Measurements from ENCODE around the gene ADA. TPM values are rescaled to one million over a fixed set of nuclear protein-coding genes. Genes with fewer than 3 reads are reported as not detected.

The ADA gene
- total RNA-seq, 2 donors from 2014 or later = 12.8 to 15.9 TPM

DNA sequence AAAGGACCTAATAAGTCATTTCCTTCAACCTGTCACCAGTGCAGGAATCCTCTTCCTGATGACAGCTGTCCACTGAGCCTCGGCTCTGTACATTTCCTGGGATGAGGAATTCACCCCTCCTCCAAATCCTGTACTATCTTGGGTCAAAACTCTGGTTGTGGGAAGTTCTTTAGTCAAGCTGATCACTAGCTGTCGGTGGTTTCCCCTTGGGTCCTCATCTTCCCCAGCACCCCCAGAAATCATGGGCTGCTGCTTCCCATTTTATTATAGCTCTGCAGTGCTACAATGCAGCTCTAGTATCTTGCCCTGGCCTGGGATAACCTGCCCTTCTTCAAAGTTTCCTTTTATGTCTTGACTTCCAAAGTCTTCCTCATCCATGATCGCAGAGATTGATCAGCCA, 14.6 kb upstream of the ADA start:
- H3K36me3 ChIP-seq (ENCODE audit: control insufficient read depth, insufficient read depth, low read length) = no peaks in the 10 kb centered on the region
- WGBS, 2 experiments (ENCODE audit: insufficient coverage in 1 of 2, insufficient read length in 1 of 2) = 94 to 95% methylated on average over 2 to 3 of the region's 3 CpGs

GRCh38 chr20:44664131-44664530, 12.6 kb upstream of the ADA start:
- Histone ChIP-seq H3K9me3 (ENCODE audit: control insufficient read depth, low read length) (no peaks in the 10 kb centered on the region), H3K4me1 (ENCODE audit: control insufficient read depth, insufficient read depth, low read length) (no peaks in the 10 kb centered on the region), H3K36me3 (ENCODE audit: control insufficient read depth, insufficient read depth, low read length) (no peaks in the 10 kb centered on the region), H3K9ac (ENCODE audit: extremely low read depth, low read length, poor library complexity, severe bottlenecking) (no peak overlapping the region), H3K4me3 (ENCODE audit: low read length) (no peak overlapping the region), H3K27me3 (ENCODE audit: control insufficient read depth, insufficient read depth, low read length, poor library complexity, severe bottlenecking) (no peaks in the 10 kb centered on the region), H3K27ac (ENCODE audit: low read depth, low read length) (no peak overlapping the region)
- H3K27me3 Mint-ChIP-seq (ENCODE audit: insufficient read depth) = peaks cover 18% of the 10 kb centered on the region
- H3K27ac Mint-ChIP-seq = no peak overlapping the region
- WGBS, 2 experiments (ENCODE audit: insufficient coverage in 1 of 2, insufficient read length in 1 of 2) = 92 to 94% methylated on average over 2 of the region's 3 CpGs
- no peaks in the 10 kb centered on the region for H3K36me3 Mint-ChIP-seq (ENCODE audit: low read depth)
- H3K9me3 Mint-ChIP-seq = peaks cover 4% of the 10 kb centered on the region
- TF ChIP-seq, protein P1, sequence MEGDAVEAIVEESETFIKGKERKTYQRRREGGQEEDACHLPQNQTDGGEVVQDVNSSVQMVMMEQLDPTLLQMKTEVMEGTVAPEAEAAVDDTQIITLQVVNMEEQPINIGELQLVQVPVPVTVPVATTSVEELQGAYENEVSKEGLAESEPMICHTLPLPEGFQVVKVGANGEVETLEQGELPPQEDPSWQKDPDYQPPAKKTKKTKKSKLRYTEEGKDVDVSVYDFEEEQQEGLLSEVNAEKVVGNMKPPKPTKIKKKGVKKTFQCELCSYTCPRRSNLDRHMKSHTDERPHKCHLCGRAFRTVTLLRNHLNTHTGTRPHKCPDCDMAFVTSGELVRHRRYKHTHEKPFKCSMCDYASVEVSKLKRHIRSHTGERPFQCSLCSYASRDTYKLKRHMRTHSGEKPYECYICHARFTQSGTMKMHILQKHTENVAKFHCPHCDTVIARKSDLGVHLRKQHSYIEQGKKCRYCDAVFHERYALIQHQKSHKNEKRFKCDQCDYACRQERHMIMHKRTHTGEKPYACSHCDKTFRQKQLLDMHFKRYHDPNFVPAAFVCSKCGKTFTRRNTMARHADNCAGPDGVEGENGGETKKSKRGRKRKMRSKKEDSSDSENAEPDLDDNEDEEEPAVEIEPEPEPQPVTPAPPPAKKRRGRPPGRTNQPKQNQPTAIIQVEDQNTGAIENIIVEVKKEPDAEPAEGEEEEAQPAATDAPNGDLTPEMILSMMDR (conservative IDR thresholded peaks at IDR 0.05) = no peak
- DNase-seq = no peak
- no peaks in the 10 kb centered on the region for H3K4me1 Mint-ChIP-seq
- H3K4me3 Mint-ChIP-seq = no peak overlapping the region

More for the DNA sequence above, 14.6 kb upstream of the ADA start:
- no peaks in the 10 kb centered on the region for H3K9me3 ChIP-seq (ENCODE audit: control insufficient read depth, low read length)
- no peak for DNase-seq
- TF ChIP-seq, protein P1 (conservative IDR thresholded peaks at IDR 0.05) = no peak
- Mint-ChIP-seq H3K9me3 (peaks cover 9% of the 10 kb centered on the region), H3K4me3 (no peak overlapping the region), H3K27me3 (ENCODE audit: insufficient read depth) (peaks cover 19% of the 10 kb centered on the region), H3K36me3 (ENCODE audit: low read depth) (no peaks in the 10 kb centered on the region), H3K4me1 (no peaks in the 10 kb centered on the region), H3K27ac (no peak overlapping the region)
- H3K9ac ChIP-seq (ENCODE audit: extremely low read depth, low read length, poor library complexity, severe bottlenecking) = no peak overlapping the region
- no peak overlapping the region for H3K4me3 ChIP-seq (ENCODE audit: low read length)
- H3K27me3 ChIP-seq (ENCODE audit: control insufficient read depth, insufficient read depth, low read length, poor library complexity, severe bottlenecking) = no peaks in the 10 kb centered on the region
- no peaks in the 10 kb centered on the region for H3K4me1 ChIP-seq (ENCODE audit: control insufficient read depth, insufficient read depth, low read length)
- no peak overlapping the region for H3K27ac ChIP-seq (ENCODE audit: low read depth, low read length)

- H3K9me3 Mint-ChIP-seq = peaks cover 4% of the 10 kb centered on the region
- no peaks in the 10 kb centered on the region for H3K4me1 ChIP-seq (ENCODE audit: control insufficient read depth, insufficient read depth, low read length)
- H3K4me1 Mint-ChIP-seq = no peaks in the 10 kb centered on the region
- H3K9ac ChIP-seq (ENCODE audit: extremely low read depth, low read length, poor library complexity, severe bottlenecking) = no peak overlapping the region
- DNase-seq = no peak
- TF ChIP-seq, protein P1 (conservative IDR thresholded peaks at IDR 0.05) = no peak
- no peak overlapping the region for H3K27ac ChIP-seq (ENCODE audit: low read depth, low read length)
- H3K4me3 Mint-ChIP-seq = no peak overlapping the region
- H3K4me3 ChIP-seq (ENCODE audit: low read length) = no peak overlapping the region
- no peaks in the 10 kb centered on the region for H3K9me3 ChIP-seq (ENCODE audit: control insufficient read depth, low read length)
- no peaks in the 10 kb centered on the region for H3K36me3 Mint-ChIP-seq (ENCODE audit: low read depth)
- 53 to 55% methylated on average over 3 of the region's 3 CpGs for WGBS, 2 experiments (ENCODE audit: insufficient coverage in 1 of 2, insufficient read length in 1 of 2)
- no peaks in the 10 kb centered on the region for H3K27me3 ChIP-seq (ENCODE audit: control insufficient read depth, insufficient read depth, low read length, poor library complexity, severe bottlenecking)
- H3K27me3 Mint-ChIP-seq (ENCODE audit: insufficient read depth) = peaks cover 25% of the 10 kb centered on the region
- H3K36me3 ChIP-seq (ENCODE audit: control insufficient read depth, insufficient read depth, low read length) = no peaks in the 10 kb centered on the region
- no peak overlapping the region for H3K27ac Mint-ChIP-seq
Observed at GRCh38 chr20:44662261-44662660, 10.8 kb upstream of the ADA start.
